Trophoblast cell (in vitro differentiated cells and primary cell): ENCODE data around the gene CSTF1.

Source experiments
- DNase-seq, 2 donors: peaks; one replicate each; pipeline ENCODE4 v3.0.0-alpha.2; 2016
- H2AFZ ChIP-seq: 2 replicates; pipeline ENCODE4 v1.6.1; 2013; ENCODE audit warnings: low read length, moderate library complexity, mild to moderate bottlenecking; ENCODE audit not compliant: insufficient read depth, poor library complexity
- H2AK5ac ChIP-seq: 2 replicates; pipeline ENCODE4 v1.6.1; 2013; ENCODE audit warnings: mild to moderate bottlenecking, low read length
- H2BK120ac ChIP-seq: 2 replicates; pipeline ENCODE4 v1.6.1; 2013; ENCODE audit warnings: low read length, mild to moderate bottlenecking, moderate library complexity; ENCODE audit not compliant: insufficient read depth, poor library complexity
- H2BK12ac ChIP-seq: 2 replicates; pipeline ENCODE4 v1.6.1; 2013; ENCODE audit warnings: mild to moderate bottlenecking, low read length, moderate library complexity
- H2BK5ac ChIP-seq: 2 replicates; pipeline ENCODE4 v1.6.1; 2013; ENCODE audit warnings: low read length, low read depth, moderate library complexity, mild to moderate bottlenecking; ENCODE audit not compliant: poor library complexity
- H3K14ac ChIP-seq: 2 replicates; pipeline ENCODE4 v1.6.1; 2013; ENCODE audit warnings: mild to moderate bottlenecking, low read length
- H3K18ac ChIP-seq: 2 replicates; pipeline ENCODE4 v1.6.1; 2013; ENCODE audit warnings: mild to moderate bottlenecking, low read length
- H3K23ac ChIP-seq: 2 replicates; pipeline ENCODE4 v1.6.1; 2013; ENCODE audit warnings: low read length
- H3K27ac ChIP-seq: 2 replicates; pipeline ENCODE4 v1.5.1; 2013; ENCODE audit warnings: low read depth, mild to moderate bottlenecking, inconsistent platforms, low read length, moderate library complexity
- H3K27me3 ChIP-seq: 2 replicates; pipeline ENCODE4 v1.6.1; 2013; ENCODE audit warnings: inconsistent platforms, mild to moderate bottlenecking, low read length, moderate library complexity; ENCODE audit not compliant: insufficient read depth
- H3K36me3 ChIP-seq, 2 experiments: 1 replicate in 1 of 2; 2 replicates in 1 of 2; pipeline ENCODE4 v1.6.1; 2013; ENCODE audit warnings: low read length in 2 of 2, mild to moderate bottlenecking in 2 of 2, moderate library complexity in 1 of 2; ENCODE audit not compliant: insufficient read depth in 2 of 2, control insufficient read depth in 1 of 2
- H3K4ac ChIP-seq: 2 replicates; pipeline ENCODE4 v1.6.1; 2013; ENCODE audit warnings: low read depth, mild to moderate bottlenecking, low read length, moderate library complexity
- H3K4me1 ChIP-seq, 2 experiments: 1 replicate in 1 of 2; 2 replicates in 1 of 2; pipeline ENCODE4 v1.6.1; 2013; ENCODE audit warnings: low read length in 2 of 2, mild to moderate bottlenecking in 2 of 2, moderate library complexity in 1 of 2; ENCODE audit not compliant: insufficient read depth in 2 of 2, control insufficient read depth in 1 of 2
- H3K4me2 ChIP-seq: 2 replicates; pipeline ENCODE4 v1.6.1; 2013; ENCODE audit warnings: inconsistent platforms, mild to moderate bottlenecking, low read length, moderate library complexity
- H3K4me3 ChIP-seq: 2 replicates; pipeline ENCODE4 v1.5.1; 2013; ENCODE audit warnings: mild to moderate bottlenecking, low read depth, low read length, inconsistent platforms
- H3K79me1 ChIP-seq: one replicate; pipeline ENCODE4 v1.6.1; 2013; ENCODE audit warnings: low read length
- H3K79me2 ChIP-seq: 2 replicates; pipeline ENCODE4 v1.6.1; 2013; ENCODE audit warnings: low read length, mild to moderate bottlenecking; ENCODE audit not compliant: control insufficient read depth, insufficient read depth, poor library complexity
- H3K9ac ChIP-seq: 2 replicates; pipeline ENCODE4 v1.6.1; 2013; ENCODE audit warnings: mild to moderate bottlenecking, low read length
- H3K9me3 ChIP-seq: 2 replicates; pipeline ENCODE4 v1.6.1; 2013; ENCODE audit warnings: low read depth, mild to moderate bottlenecking, control low read depth, inconsistent platforms, low read length; ENCODE audit not compliant: insufficient read depth
- H4K12ac ChIP-seq: 2 replicates; pipeline ENCODE4 v1.6.1; 2013; ENCODE audit warnings: low read depth, mild to moderate bottlenecking, low read length, moderate library complexity
- H4K8ac ChIP-seq: 2 replicates; pipeline ENCODE4 v1.6.1; 2013; ENCODE audit warnings: low read depth, mild to moderate bottlenecking, low read length, moderate library complexity
- H4K91ac ChIP-seq: one replicate; pipeline ENCODE4 v1.6.1; 2013; ENCODE audit warnings: low read depth, mild to moderate bottlenecking, low read length, moderate library complexity
- WGBS: extraction: QIAGEN DNeasy Blood & Tissue Kit; methylation state at CpG from one replicate; pipeline ENCODE4 v1.1.7; 2013; ENCODE audit warnings: missing lambda C conversion rate; ENCODE audit not compliant: insufficient read length, insufficient coverage; ENCODE audit errors: extremely low coverage; 5-methylcytosine and 5-hydroxymethylcytosine counted together

The CSTF1 gene

DNA sequence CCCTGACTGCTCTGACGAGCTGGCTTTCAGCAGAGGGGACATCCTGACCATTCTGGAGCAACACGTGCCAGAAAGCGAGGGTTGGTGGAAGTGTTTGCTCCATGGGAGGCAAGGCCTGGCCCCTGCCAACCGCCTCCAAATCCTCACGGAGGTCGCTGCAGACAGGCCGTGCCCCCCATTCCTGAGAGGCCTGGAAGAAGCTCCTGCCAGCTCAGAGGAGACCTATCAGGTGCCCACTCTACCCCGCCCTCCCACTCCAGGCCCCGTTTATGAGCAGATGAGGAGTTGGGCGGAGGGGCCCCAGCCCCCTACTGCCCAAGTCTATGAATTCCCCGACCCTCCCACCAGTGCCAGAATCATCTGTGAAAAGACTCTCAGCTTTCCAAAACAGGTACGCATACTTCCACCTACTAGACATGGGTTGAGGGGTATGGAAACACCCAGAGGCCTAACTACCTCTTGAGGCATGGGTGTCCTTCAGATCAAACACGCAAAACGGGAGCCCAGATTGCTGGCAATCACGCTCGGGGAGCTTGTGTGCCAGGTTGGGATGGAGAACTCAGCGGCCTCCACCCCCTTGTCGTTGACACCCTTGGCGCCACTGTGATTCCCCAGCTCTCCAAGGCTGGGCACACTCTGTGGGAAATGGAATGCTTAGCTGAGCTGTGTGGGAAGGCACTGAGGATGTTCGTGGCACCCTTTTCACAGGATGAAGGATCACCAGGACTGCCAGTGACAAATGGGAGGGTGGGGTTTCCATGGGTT, 44.9 kb downstream of the CSTF1 start:
- no peak overlapping the region for H2BK120ac ChIP-seq
- no peak overlapping the region for H4K12ac ChIP-seq
- no peaks in the 10 kb centered on the region for H3K27me3 ChIP-seq
- H2BK5ac ChIP-seq, result no peak overlapping the region
- no peak overlapping the region for H3K4me3 ChIP-seq
- no peak overlapping the region for H3K4ac ChIP-seq
- H2AFZ ChIP-seq, result no peak overlapping the region
- no peak overlapping the region for H3K27ac ChIP-seq
- peak overlapping the region; percentile 55 for H4K91ac ChIP-seq
- no peak overlapping the region for H3K9ac ChIP-seq
- H2AK5ac ChIP-seq, result peak overlapping the region; percentile 44
- H3K18ac ChIP-seq, result no peak overlapping the region
- no peak overlapping the region for H3K14ac ChIP-seq
- no peak overlapping the region for H4K8ac ChIP-seq
- H3K79me2 ChIP-seq, result no peaks in the 10 kb centered on the region
- peaks cover 16 to 22% of the 10 kb centered on the region in 2 experiments for H3K4me1 ChIP-seq
- H3K9me3 ChIP-seq, result no peaks in the 10 kb centered on the region
- H3K4me2 ChIP-seq, result no peak overlapping the region
- peak overlapping the region; percentile 62 for H2BK12ac ChIP-seq
- H3K79me1 ChIP-seq, result peaks cover 12% of the 10 kb centered on the region
- WGBS, result no CpG with 5 or more reads among the region's 20 CpGs
- H3K23ac ChIP-seq, result no peak overlapping the region
- no peak for DNase-seq
- H3K36me3 ChIP-seq, result no peaks in the 10 kb centered on the region

DNA sequence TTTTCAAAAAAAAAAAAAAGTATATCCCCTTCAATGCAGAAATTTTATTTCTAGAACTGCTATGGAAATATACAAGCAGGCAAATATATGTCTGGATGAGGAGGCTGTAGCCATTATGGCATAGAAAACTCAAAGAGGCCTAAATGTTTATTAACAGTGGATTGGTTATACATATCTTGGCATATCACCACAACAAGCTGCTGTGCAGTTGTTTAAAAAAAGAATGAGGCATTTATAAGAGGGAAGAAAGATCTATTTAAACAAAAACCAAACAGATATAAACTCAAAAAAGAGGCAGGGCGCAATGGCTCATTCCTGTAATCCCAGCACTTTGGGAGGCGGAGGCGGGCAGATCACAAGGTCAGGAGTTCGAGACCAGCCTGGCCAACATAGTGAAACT, 45.8 kb downstream of the CSTF1 start:
- WGBS, result no CpG with 5 or more reads among the region's 4 CpGs
- no peak overlapping the region for H4K12ac ChIP-seq
- no peak overlapping the region for H3K4me2 ChIP-seq

DNA sequence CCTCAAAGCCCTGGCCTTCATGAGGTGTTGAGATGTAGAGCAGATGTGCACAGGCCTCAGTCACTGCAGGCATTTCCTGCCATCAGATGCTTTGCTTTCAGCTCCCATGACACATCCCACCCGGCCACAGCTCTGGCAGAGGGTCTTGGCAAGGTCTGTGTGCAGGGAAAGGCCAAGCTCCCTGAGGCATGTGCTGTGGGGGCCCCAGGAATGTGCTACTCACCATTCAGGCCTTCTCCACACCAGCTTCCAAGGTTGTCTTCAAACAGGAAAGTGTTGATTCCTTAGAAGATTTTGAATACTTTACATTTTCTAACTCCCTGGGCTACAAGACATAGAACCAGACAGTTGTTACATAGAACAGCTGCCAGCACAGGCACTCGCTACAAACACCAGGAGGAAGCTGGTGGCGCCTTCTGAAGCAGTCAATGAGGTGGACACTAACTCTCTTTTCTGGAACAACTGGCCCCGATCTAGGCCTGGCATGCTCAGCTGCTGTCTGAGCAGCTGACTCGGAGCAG, 47.4 kb downstream of the CSTF1 start:
- Histone ChIP-seq H2BK120ac (no peak overlapping the region), H3K79me2 (no peaks in the 10 kb centered on the region), H3K27ac (peak overlapping the region; percentile 94), H4K91ac (no peak overlapping the region), H4K12ac (no peak overlapping the region), H3K27me3 (no peaks in the 10 kb centered on the region), H2BK5ac (peak overlapping the region; percentile 25), H2AFZ (no peak overlapping the region), H3K18ac (no peak overlapping the region), H3K14ac (no peak overlapping the region), H3K4me3 (no peak overlapping the region), H4K8ac (no peak overlapping the region), H3K4me2 (no peak overlapping the region), H3K4me1 (peaks cover 19 to 29% of the 10 kb centered on the region in 2 experiments), H3K4ac (no peak overlapping the region), H3K23ac (no peak overlapping the region), H3K9me3 (no peaks in the 10 kb centered on the region), H3K9ac (no peak overlapping the region), H2AK5ac (no peak overlapping the region), H3K36me3 (no peaks in the 10 kb centered on the region), H2BK12ac (no peak overlapping the region), H3K79me1 (peaks cover 16% of the 10 kb centered on the region)
- WGBS, result no CpG with 5 or more reads among the region's 5 CpGs
- DNase-seq, result peak; percentile 97 to 98

More for the DNA sequence above, 45.8 kb downstream of the CSTF1 start:
- H2AFZ ChIP-seq, result no peak overlapping the region
- H3K23ac ChIP-seq, result no peak overlapping the region
- H2BK120ac ChIP-seq, result no peak overlapping the region
- H3K79me2 ChIP-seq, result no peaks in the 10 kb centered on the region
- peaks cover 16 to 23% of the 10 kb centered on the region in 2 experiments for H3K4me1 ChIP-seq
- no peak overlapping the region for H3K9ac ChIP-seq
- H3K9me3 ChIP-seq, result no peaks in the 10 kb centered on the region
- no peak overlapping the region for H3K14ac ChIP-seq
- no peak overlapping the region for H3K27ac ChIP-seq
- H3K36me3 ChIP-seq, result no peaks in the 10 kb centered on the region
- no peak for DNase-seq
- H3K27me3 ChIP-seq, result no peaks in the 10 kb centered on the region
- H3K4ac ChIP-seq, result no peak overlapping the region
- no peak overlapping the region for H4K91ac ChIP-seq
- H3K4me3 ChIP-seq, result no peak overlapping the region
- no peak overlapping the region for H2BK5ac ChIP-seq
- H3K79me1 ChIP-seq, result peaks cover 16% of the 10 kb centered on the region
- H2BK12ac ChIP-seq, result no peak overlapping the region
- no peak overlapping the region for H2AK5ac ChIP-seq
- no peak overlapping the region for H4K8ac ChIP-seq
- no peak overlapping the region for H3K18ac ChIP-seq

DNA sequence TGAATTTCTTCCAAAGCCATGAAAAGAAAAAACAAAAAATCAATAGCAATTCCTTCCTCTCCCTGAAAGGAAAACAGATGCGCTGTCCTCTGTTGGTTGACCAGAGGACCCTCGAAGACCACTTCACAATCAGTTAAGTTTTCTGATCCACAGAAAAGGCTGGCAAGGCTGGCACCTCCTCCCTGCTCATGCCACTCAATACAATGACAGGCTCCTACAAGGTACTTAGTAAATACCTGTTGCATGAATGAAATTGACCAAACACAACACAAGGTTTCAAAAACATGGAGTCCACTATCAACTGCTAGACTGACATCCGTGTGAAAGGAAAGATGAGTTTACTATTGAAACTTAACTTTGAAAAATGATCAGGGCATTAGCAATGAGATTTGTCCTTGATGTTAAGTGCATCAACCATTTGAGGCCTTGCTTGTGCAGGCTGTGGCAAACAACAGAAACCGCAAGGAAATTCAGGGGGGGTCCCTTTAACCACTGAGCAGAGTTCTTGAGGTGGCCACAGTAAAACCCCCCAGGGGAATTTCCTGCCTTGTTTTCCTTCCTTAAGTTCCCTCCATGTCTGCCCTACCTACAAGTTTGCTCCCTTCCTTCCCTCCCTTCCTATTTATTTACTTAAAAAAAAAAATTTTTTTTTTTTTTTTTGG, 48.0 kb downstream of the CSTF1 start:
- peak overlapping the region; percentile 77 for H4K91ac ChIP-seq
- peak overlapping the region; percentile 94 for H3K27ac ChIP-seq
- no peak overlapping the region for H3K9ac ChIP-seq
- H3K18ac ChIP-seq, result no peak overlapping the region
- H3K4me1 ChIP-seq, result peaks cover 19 to 29% of the 10 kb centered on the region in 2 experiments
- DNase-seq, result no peak
- H3K36me3 ChIP-seq, result no peaks in the 10 kb centered on the region
- H4K8ac ChIP-seq, result no peak overlapping the region
- H3K9me3 ChIP-seq, result no peaks in the 10 kb centered on the region
- H3K27me3 ChIP-seq, result no peaks in the 10 kb centered on the region
- peaks cover 16% of the 10 kb centered on the region for H3K79me1 ChIP-seq
- H3K4ac ChIP-seq, result no peak overlapping the region
- no peaks in the 10 kb centered on the region for H3K79me2 ChIP-seq
- H3K4me2 ChIP-seq, result no peak overlapping the region
- peak overlapping the region; percentile 70 for H2BK120ac ChIP-seq
- peak overlapping the region; percentile 25 for H2BK12ac ChIP-seq
- no peak overlapping the region for H2AK5ac ChIP-seq
- H4K12ac ChIP-seq, result no peak overlapping the region
- no peak overlapping the region for H3K23ac ChIP-seq
- H3K14ac ChIP-seq, result peak overlapping the region; percentile 16
- H2AFZ ChIP-seq, result no peak overlapping the region
- H2BK5ac ChIP-seq, result peak overlapping the region; percentile 54
- no CpG with 5 or more reads among the region's 4 CpGs for WGBS
- no peak overlapping the region for H3K4me3 ChIP-seq
